ENCODE measurements around the gene CLSTN2.
A peak's percentile ranks its signal among the peaks of the same experiment; 100 is the strongest.

Gene CLSTN2

DNA sequence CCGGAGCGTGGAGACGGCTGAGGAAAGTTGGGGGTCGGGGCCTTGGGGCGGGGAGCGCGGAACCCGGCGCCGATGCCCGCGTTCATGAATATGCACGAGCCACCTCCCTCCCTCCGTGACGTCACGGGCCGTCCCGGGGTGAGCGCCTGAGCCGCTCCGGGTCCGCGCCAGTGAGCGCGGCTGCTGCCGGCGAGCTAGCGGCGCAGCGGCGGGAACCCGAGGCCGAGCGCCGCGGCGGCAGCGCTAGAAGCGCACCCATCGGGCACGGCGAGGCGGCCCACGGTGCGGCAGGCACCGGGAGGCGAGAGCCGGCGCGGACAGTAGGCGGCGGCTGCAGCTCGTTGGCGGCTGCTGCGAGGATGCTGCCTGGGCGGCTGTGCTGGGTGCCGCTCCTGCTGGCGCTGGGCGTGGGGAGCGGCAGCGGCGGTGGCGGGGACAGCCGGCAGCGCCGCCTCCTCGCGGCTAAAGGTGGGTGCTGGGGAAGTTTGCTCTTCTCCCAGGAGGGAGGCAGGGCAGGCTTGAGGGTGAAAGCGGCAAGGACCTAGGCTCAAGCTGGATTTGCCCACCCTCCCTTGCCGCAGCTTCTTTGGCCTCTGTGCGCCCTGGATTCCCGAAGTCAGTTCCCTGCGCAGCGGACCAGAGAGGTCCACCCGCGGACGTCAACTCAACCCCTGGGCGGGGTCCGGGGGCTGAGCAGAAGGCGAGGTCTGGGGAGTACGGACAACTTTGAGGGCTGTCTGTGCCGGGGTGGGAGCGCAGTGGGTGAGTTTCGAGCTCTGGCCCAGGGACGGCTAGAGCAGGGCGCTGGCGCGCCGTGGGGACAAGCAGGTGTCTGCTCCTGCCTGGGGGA, at the start of gene CLSTN2:
Gene CLSTN2, plus strand, starts transcription at position 170 of the 850 bp plus-strand sequence.
- peak; percentile 41 for DNase-seq (ENCODE audit: extremely low spot score)

GRCh38 chr3:139887431-139887830, 47.6 kb upstream of the CLSTN2 start:
- no peak for DNase-seq (ENCODE audit: extremely low spot score)
- TF ChIP-seq, protein P1, sequence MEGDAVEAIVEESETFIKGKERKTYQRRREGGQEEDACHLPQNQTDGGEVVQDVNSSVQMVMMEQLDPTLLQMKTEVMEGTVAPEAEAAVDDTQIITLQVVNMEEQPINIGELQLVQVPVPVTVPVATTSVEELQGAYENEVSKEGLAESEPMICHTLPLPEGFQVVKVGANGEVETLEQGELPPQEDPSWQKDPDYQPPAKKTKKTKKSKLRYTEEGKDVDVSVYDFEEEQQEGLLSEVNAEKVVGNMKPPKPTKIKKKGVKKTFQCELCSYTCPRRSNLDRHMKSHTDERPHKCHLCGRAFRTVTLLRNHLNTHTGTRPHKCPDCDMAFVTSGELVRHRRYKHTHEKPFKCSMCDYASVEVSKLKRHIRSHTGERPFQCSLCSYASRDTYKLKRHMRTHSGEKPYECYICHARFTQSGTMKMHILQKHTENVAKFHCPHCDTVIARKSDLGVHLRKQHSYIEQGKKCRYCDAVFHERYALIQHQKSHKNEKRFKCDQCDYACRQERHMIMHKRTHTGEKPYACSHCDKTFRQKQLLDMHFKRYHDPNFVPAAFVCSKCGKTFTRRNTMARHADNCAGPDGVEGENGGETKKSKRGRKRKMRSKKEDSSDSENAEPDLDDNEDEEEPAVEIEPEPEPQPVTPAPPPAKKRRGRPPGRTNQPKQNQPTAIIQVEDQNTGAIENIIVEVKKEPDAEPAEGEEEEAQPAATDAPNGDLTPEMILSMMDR (IDR thresholded peaks at IDR 0.05; ENCODE audit: control extremely low read depth, extremely low read depth, low read depth, missing control alignments) = no peak
- ChIA-PET CTCF (no interaction called here), POLR2A (no interaction called here)

More for the DNA sequence above, at the start of gene CLSTN2:
- POLR2A ChIA-PET = no interaction called here
- CTCF ChIA-PET = interaction anchor here (1.4 kb wide), 2 partner anchors 14 to 18 kb away, joined by 3 read pairs; no protein-coding TSS in a partner anchor
- TF ChIP-seq, protein P1 (IDR thresholded peaks at IDR 0.05; ENCODE audit: control extremely low read depth, extremely low read depth, low read depth, missing control alignments) = no peak

GRCh38 chr3:139888561-139889140, 46.3 kb upstream of the CLSTN2 start:
- TF ChIP-seq, protein P1 (IDR thresholded peaks at IDR 0.05; ENCODE audit: control extremely low read depth, extremely low read depth, low read depth, missing control alignments) = no peak

DNA sequence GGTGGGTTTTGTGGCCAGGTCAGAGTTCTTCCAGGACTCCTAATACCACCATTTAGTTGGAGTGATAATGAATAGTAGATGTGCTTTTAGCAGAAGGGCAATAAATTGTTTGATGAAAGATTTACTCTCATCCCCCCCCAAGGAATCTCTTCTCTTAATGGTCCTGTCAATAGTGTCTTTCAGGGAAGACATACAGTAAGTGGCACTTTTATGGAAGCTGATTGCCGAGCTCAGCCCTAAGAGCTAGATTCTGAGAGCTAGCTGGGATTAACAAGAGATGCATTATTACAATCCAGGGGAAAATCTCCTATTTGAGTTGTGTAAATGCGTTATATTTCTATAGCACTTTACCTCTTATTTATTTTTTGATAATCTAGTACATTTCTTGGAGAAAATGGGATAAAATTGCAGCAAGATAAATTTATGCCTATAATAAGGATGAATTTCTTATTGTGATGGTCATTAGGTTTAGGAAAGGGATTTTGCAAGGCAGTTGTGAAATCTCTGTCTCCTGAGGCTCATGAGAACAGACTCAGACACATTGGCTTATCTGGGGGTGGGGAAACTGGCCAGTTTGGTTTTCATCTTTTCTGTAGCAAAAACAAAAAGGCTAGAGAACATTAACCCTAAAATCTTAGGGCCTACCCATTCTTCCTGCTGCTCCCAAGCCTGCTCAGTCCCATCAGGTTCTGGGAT, 41.6 kb upstream of the CLSTN2 start:
- ChIA-PET CTCF (no interaction called here), POLR2A (no interaction called here)
- no peak for DNase-seq (ENCODE audit: extremely low spot score)
- TF ChIP-seq, protein P1 (IDR thresholded peaks at IDR 0.05; ENCODE audit: control extremely low read depth, extremely low read depth, low read depth, missing control alignments) = no peak

More at GRCh38 chr3:139888561-139889140, 46.3 kb upstream of the CLSTN2 start:
- ChIA-PET CTCF (no interaction called here), POLR2A (no interaction called here)
- DNase-seq (ENCODE audit: extremely low spot score) = no peak

DNA sequence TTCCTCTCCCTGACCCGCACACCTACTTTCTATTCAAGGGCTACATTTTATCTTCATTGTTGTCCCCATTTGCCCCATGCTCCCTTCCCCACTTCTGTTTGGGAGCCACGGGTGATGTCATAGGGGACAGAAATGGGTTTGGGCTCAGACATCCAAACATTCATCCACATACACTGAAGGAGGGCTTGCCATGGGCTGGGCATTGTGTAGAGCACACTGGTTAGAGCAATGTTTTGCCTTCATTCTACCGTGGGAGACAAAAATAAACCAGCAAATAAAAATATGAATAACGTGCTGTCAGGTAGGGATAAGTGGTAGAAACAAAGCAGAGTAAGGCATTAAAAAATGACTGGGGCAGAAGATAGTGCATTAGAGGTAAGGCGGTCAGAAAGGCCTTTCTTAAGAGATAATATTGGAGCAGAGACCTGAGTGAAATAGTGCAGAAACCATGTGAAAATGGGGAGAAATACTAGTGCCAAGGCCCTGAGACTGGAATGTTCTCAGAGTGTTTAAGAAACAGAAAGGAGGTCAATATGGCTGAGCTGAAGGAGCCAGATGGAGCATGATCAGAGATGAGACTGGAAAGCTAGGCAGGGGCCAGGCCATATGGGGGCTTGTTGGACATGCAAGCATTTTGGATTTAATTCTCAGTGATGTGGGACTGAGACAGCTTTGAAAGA, 40.9 kb upstream of the CLSTN2 start:
- TF ChIP-seq, protein P1 (IDR thresholded peaks at IDR 0.05; ENCODE audit: control extremely low read depth, extremely low read depth, low read depth, missing control alignments) = no peak
- ChIA-PET CTCF (no interaction called here), POLR2A (no interaction called here)
- DNase-seq (ENCODE audit: extremely low spot score) = no peak

- TF ChIP-seq, protein P1 (IDR thresholded peaks at IDR 0.05; ENCODE audit: control extremely low read depth, extremely low read depth, low read depth, missing control alignments) = no peak
- ChIA-PET POLR2A (no interaction called here), CTCF (no interaction called here)
- DNase-seq (ENCODE audit: extremely low spot score) = no peak
These were observed 40.4 kb upstream of the CLSTN2 start for GRCh38 chr3:139894643-139894989.
